NCI-H2029 treated with DMSO at 0.1 percent for 48 hours (cell line): ENCODE results near the gene ALOX5AP.

ENCODE experiments used
- DNase-seq: peaks from one replicate; lab custom pipeline; 2025; lab: John Stamatoyannopoulos, UW

ALOX5AP gene

DNA sequence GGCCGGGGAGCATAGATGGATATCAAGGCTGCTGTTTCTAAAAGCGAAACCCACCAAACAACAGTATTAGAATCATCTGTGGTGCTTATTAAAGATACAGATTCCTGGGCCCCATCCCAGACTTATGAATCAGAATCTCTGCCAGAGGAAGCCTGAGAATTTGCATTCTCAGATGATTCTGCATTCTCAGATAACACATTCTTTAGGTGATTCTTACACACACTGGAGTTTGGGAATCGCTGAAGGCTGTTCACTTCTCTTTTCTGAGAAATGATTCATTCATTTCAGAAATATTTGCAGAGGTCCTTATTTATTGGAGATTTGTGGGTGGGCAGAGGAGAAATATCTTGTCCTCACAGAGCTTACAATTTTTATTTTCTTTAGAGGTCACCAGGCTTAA, 24.4 kb downstream of the ALOX5AP start:
- no peak for DNase-seq

DNA sequence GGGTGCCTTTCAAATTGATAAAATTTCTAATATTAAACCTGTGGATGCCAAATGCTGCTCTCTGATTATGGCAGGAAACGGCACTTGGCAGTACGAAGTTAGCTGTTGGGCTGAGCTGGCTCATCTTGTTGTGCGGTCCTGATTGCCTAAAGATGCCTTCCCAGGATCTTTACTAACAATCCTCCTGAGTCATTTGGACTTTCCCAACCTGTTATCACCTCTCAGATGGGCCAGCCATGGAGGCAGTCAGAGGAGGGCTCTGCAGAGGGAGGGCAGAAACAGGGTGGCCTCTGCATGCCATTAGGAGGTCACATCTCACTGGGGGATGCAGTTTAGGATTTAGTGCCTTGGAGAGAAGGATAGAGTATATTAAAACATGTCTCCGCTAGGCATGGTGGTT, 27.3 kb downstream of the ALOX5AP start:
- DNase-seq: no peak

DNA sequence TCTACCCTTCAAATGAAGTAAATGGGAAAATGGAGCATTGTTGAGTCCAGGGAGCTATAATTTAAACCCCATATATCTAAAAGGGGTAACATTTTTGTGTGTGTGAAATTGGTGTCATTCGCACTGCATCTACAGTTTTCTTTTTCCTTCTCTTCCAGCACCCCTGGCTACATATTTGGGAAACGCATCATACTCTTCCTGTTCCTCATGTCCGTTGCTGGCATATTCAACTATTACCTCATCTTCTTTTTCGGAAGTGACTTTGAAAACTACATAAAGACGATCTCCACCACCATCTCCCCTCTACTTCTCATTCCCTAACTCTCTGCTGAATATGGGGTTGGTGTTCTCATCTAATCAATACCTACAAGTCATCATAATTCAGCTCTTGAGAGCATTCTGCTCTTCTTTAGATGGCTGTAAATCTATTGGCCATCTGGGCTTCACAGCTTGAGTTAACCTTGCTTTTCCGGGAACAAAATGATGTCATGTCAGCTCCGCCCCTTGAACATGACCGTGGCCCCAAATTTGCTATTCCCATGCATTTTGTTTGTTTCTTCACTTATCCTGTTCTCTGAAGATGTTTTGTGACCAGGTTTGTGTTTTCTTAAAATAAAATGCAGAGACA, 28.6 kb downstream of the ALOX5AP start:
- no peak for DNase-seq

DNA sequence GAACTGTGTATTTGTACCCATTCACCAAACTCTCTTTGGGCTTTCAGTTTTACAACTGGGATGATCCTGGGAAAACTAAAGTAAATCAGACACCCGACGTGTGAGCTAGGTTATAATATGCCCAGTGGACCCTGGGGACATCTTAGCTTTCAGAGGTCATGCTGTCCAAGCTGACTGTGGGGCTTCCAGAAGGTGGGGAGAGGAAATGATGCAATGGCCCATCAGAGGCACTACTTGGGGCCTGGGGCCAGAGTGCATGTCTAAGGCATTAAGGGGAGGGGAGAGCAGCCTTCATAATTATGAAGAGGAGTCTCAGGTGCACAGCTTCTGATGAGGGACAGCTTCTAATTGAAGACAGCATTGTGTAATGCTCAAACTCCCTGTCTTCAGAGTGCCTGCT, 30.9 kb downstream of the ALOX5AP start:
- no peak for DNase-seq

DNA sequence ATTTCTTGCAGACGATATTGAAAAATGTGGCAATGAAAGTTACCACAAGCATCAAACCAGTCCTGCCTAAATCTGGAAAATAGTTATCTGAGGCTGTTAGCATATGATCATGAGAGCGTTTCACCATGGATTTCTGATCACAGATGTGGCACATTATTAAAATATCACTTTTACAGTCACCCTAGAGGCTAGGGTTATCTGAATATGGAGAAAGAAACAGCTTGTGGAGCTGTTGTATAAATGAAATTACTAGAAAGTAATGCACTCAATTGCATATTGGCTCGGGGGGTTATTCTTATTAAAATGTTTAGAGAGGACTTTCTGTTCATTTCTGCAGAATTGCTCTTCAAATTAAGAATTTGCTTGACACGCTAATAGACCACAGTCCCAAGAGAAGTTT, 35.6 kb downstream of the ALOX5AP start:
- no peak for DNase-seq

GRCh38 chr13:30773561-30773960, 38.2 kb downstream of the ALOX5AP start:
- no peak for DNase-seq

GRCh38 chr13:30774214-30774730, 38.9 kb downstream of the ALOX5AP start:
- no peak for DNase-seq

- no peak for DNase-seq
These were observed 41.3 kb downstream of the ALOX5AP start for GRCh38 chr13:30776661-30777060.

- no peak for DNase-seq
These were observed 43.7 kb downstream of the ALOX5AP start for GRCh38 chr13:30779016-30779415.

DNA sequence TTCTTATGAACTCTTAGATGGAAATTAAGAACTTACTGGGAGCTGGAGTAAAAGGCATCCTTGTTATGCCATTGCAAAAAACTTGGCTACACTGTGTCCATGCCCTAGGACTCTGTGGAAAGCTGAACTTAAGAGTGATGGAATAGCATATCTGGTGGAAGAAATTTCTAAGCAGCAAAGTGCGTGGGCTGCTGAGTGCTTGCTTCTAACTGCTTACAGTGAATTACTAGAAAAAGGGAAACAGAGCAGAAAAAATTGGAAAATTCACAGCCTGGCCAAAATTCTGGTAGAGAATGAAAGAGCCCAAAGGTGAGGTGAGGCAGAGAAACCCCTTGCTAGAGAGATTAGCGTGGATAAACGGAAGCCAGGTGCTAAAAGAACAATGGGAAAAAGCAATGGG, 44.3 kb downstream of the ALOX5AP start:
- DNase-seq: no peak

- DNase-seq: no peak
These were observed 45.1 kb downstream of the ALOX5AP start for GRCh38 chr13:30780338-30780981.

- DNase-seq: no peak
These were observed 50.0 kb downstream of the ALOX5AP start for GRCh38 chr13:30785191-30785850.

DNA sequence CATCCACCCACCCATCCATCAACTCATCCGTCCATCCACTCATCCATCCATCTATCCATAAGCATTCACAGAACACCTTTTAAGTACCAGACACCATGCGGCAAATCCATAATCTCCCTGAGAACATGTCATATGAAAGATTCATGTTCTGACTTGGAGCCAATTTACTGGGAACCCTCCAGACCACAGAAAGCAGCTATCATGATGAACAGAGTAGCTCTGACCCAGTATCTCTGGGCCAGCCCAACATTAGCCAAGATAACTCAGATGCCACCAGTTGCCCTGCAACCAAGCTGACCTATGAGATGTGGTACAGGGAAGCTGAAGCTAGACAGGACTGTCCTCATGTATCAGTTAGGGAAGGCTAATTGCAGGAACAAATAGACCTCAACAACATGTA, 51.3 kb downstream of the ALOX5AP start:
- no peak for DNase-seq

DNA sequence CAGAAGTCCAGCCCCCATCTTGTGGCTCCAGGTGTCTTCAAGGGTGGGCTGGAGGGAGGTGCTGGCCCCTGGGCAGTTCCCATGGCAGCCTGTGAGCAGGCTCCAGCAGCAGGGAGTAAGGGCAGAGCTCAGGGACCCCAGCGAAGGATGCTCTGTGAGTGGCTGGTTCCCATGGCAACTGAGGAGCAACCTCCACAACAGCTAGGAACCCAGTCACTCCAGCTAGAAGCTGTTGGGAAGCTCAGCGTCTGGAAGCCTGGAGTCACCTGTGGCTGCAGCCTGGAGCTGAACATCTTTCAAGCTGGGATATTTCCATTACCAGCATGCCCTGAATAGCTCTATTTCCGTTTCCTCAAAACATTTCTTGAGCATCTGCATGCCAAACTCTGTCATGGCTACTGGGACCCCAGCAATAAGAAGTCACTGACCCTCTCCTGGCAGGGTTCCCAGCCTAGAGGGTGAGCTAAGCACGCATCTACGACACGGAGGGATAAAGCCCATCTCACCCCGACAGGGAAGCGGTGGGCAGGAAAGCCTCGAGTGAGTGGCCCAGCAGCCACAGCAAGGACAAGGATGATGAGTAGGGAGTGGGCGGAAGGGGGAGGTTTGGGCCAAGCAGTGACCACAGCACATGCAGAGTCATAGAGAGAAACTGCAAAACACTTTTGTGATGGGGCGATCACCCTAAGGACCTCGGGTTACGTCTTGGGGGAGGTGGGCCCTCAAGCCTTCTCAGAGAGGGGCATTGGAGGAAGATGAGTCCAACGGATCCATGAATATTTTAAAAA, 52.6 kb downstream of the ALOX5AP start:
- no peak for DNase-seq

DNA sequence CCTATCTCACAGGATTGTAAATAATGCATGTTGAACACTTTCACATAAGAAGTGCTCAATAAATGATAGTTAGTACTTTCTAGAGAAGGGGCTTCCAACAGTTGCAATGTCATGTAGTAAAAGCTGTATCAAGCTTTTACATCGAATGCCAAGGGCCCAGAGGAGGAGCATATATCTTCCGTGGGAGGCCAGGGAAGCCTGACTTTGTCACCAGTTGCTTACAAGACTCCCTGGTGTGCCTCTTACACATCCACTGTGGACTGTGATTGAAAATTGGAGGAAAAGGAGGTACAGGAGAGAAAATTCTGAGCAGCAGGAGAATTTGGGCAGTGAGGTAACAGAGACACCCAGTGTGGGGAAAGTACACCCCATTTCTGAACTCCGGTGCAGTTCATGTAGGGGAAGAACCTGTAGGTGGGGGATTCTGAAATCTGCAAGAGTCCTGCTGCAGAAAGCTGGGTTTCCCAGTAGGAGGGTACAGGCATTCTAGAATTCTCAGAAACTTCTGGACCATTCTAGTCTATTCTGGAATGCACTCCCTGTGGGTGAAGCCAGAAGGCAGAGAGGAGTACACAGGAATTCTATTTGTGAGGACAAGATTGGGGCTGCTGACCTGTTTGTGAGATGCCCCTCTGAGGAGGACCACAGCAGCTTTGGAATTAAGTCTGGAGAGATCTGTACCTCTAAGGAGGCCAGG, 54.0 kb downstream of the ALOX5AP start:
- DNase-seq: no peak

DNA sequence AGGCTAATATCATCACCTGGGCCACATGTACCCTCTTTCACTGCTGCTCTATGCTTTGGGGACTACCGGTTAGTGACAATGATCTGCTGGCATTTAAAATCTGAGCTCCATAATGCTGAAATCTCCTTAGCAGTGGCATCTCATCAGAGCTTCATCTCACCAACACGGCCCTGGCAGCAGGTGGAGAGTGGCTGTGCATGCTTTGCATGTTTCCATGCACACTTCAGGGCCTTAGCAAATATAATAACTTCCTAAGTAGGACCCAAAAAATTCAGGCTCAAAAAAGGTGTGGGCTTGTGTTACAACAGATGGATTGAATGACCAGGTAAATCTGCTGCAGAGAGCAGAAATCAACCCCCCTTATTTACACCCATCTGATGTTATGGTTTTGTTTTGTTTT, 55.2 kb downstream of the ALOX5AP start:
- no peak for DNase-seq

- DNase-seq: no peak
These were observed 56.1 kb downstream of the ALOX5AP start for GRCh38 chr13:30791354-30792001.

DNA sequence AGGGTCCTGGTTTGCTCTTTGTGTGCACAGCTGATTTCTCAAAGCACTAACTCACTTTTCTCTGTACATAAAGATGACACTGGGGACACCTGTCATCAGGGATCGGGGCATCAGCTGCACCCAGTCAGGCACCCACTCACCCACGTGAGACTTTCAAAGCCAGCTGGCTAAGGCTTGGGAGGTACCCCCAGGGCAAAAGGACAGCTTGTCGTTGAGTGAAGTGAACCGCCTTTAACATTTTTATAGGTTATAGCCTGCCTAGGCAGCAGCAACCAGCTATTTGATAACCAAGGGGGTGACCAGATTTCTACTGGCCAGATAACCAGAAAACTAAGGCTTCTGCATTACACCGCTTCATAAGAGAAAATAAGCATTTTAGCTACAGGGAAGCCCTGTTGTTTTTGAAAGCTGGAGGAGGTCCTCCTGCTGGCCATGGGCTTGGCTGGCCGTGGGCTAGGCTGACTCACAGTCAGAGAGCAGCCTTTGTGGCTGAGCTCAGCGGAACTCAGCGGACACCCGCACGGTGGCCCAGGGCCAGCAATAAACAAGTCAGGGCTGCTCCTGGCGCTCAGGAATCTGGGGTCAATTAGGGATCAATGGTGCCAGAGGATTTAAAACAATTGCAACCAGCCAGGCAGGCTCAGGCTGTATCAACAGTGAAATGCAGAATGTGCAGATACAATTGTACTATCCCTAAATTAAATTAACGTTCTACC, 57.1 kb downstream of the ALOX5AP start:
- no peak for DNase-seq

DNA sequence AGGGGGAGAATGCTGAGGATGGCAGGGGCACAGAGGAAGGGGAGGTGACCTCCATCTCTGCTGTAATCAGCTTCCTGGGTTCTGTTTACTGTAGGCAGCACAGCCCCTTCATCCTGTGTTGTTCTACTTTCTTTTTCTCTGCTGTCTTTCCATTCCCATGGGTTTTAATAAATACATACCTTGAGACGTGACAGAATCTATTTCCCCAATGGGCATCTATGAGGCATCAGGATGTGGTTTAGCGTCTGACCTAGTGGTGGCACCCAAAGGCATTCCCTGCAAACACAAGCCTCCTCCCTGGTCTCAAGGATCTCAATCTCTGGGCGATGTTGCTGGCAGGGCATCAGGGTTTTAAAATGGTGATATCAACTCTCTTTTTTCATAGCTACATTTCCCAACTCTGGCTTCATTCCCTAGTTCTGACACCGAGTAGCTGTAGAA, 60.8 kb downstream of the ALOX5AP start:
- no peak for DNase-seq
